ENCODE measurements around the gene ARHGAP24. TPM values are rescaled to one million over a fixed set of nuclear protein-coding genes. Genes with fewer than 3 reads are reported as not detected.
"Not testable (repeated sequence)": the region's sequence is repeated elsewhere in the genome, so short reads cannot be mapped to it uniquely, and the experiment has no call there.

Gene ARHGAP24
- total RNA-seq, 2 donors from 2014 or later = 4.2 to 5.2 TPM

DNA sequence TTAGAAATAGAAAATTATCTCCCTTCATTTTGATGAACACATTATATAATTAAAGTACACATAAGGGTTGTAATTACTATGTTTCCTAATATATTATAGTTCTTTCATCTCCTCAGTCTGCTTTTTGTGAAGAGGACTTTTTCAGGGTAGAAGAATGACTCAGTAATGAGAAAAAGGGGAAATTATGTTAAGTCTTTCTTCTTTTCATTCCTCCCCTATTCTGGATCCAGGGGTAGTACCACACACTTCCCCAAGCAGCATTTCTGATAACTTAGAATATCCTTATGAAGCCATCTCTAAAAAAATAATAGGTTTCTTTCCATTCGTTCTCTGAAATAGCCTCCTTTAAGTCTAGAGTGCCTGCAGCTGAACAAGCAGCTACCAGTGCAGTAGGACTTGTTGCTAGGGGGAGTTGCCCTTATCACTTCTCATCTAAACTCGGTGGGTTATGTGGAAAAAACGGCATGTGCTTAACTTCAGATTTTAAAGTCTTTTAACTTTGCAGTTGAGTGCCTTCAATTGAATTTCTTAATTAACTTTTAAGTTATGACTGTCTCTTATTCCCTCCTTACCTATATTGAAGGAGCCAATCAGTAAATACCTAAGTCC is 184.8 kb downstream of the ARHGAP24 start:
- intact Hi-C loops (cut with DNase I) = no loop called here
- no peaks in the 10 kb centered on the region for H3K36me3 ChIP-seq
- H3K4me3 ChIP-seq = no peak overlapping the region
- no peaks in the 10 kb centered on the region for H3K27me3 ChIP-seq
- no peaks in the 10 kb centered on the region for H3K4me1 ChIP-seq
- H3K9me3 ChIP-seq = no peaks in the 10 kb centered on the region
- TF ChIP-seq, protein P1, sequence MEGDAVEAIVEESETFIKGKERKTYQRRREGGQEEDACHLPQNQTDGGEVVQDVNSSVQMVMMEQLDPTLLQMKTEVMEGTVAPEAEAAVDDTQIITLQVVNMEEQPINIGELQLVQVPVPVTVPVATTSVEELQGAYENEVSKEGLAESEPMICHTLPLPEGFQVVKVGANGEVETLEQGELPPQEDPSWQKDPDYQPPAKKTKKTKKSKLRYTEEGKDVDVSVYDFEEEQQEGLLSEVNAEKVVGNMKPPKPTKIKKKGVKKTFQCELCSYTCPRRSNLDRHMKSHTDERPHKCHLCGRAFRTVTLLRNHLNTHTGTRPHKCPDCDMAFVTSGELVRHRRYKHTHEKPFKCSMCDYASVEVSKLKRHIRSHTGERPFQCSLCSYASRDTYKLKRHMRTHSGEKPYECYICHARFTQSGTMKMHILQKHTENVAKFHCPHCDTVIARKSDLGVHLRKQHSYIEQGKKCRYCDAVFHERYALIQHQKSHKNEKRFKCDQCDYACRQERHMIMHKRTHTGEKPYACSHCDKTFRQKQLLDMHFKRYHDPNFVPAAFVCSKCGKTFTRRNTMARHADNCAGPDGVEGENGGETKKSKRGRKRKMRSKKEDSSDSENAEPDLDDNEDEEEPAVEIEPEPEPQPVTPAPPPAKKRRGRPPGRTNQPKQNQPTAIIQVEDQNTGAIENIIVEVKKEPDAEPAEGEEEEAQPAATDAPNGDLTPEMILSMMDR (IDR thresholded peaks at IDR 0.05) = no peak
- no peak overlapping the region for H3K9ac ChIP-seq (ENCODE audit: low read depth in 2 of 2, low read length in 2 of 2)
- no peak overlapping the region for H3K27ac ChIP-seq
- DNase-seq = no peak

DNA sequence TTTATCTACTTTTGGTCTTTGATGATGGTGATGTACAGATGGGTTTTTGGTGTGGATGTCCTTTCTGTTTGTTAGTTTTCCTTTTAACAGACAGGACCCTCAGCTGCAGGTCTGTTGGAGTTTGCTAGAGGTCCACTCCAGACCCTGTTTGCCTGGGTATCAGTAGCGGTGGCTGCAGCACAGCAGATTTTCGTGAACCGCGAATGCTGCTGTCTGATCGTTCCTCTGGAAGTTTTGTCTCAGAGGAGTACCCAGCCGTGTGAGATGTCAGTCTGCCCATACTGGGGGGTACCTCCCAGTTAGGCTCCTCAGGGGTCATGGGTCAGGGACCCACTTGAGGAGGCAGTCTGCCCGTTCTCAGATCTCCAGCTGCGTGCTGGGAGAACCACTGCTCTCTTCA is 191.7 kb downstream of the ARHGAP24 start:
- H3K27ac ChIP-seq; intact Hi-C loops (cut with DNase I); H3K4me3 ChIP-seq; H3K27me3 ChIP-seq; H3K36me3 ChIP-seq; H3K9me3 ChIP-seq; H3K4me1 ChIP-seq; H3K9ac ChIP-seq (ENCODE audit: low read depth in 2 of 2, low read length in 2 of 2); DNase-seq: not testable (repeated sequence)

DNA sequence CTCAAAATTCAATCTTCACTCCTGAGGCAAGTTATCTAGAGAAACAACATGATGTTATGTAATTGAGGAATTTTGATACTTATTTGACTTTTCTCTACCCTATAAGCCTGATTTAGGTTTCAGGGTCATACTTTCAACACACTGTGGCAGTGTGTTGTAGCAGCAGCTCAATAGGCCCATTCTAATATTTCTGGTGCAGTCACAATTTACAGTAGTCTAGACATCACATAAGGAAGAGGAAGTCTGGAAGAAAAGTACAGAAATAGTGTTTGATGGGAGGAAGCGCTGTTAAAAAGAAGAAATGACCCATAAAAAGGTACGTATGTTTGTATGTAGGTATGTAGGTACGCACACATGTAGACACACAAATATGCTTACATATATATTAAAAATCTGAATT is 194.3 kb downstream of the ARHGAP24 start:
- no peaks in the 10 kb centered on the region for H3K36me3 ChIP-seq
- intact Hi-C loops (cut with DNase I) = no loop called here
- no peak overlapping the region for H3K27ac ChIP-seq

DNA sequence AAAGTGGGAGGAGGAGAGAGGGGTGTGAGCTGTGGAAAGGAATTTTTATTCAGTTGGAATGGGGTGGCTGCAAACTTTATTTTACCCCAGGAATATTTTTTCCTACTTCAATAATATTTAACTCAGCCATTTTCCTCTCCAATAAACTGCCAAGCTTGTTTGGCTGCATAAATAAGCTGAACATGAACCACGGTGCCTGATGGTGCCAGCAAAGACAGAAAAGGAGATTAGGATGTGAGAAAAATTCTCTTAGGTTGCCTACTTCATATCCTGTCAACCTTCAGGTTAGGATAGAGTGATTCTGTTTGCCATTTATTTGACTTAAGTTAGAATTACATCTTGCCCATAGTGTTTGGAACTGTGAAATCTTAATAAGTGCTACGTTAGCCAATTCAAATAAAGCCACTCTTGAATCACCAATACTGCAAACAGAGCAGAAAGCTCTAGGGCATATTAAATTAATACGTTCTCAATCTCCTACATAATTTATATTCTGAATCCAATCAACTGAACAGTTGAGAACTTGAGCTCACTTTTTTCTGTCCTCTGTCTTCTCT is 195.1 kb downstream of the ARHGAP24 start:
- DNase-seq = no peak
- Histone ChIP-seq H3K4me3 (no peak overlapping the region), H3K4me1 (no peaks in the 10 kb centered on the region), H3K27ac (no peak overlapping the region), H3K9ac (ENCODE audit: low read depth in 2 of 2, low read length in 2 of 2) (no peak overlapping the region), H3K27me3 (no peaks in the 10 kb centered on the region), H3K36me3 (no peaks in the 10 kb centered on the region), H3K9me3 (no peaks in the 10 kb centered on the region)
- TF ChIP-seq, protein P1 (IDR thresholded peaks at IDR 0.05) = no peak
- intact Hi-C loops (cut with DNase I) = no loop called here

More for the DNA sequence above, 194.3 kb downstream of the ARHGAP24 start:
- H3K27me3 ChIP-seq = no peaks in the 10 kb centered on the region
- no peak overlapping the region for H3K9ac ChIP-seq (ENCODE audit: low read depth in 2 of 2, low read length in 2 of 2)
- TF ChIP-seq, protein P1 (IDR thresholded peaks at IDR 0.05) = no peak
- H3K4me1 ChIP-seq = no peaks in the 10 kb centered on the region
- no peak overlapping the region for H3K4me3 ChIP-seq
- H3K9me3 ChIP-seq = no peaks in the 10 kb centered on the region
- no peak for DNase-seq

DNA sequence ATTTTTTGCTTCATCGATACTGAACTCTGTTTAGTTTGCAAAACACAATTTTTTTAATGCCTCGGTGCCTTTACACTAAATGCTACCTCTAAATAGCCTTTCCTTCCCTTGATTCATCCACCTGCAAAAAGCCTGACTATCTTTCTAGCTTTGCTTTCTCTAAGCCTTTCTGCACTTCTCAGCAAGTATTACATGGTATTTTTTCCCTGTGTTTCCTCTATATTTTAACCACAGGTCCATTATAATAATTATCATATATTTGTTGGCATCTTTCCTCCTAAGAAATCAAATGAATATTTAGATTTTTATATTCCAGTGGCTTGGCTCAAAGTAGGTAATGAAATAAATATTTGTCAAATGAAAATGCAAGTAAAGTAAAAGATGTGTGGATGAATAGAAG is 196.2 kb downstream of the ARHGAP24 start:
- DNase-seq = no peak
- intact Hi-C loops (cut with DNase I) = no loop called here
- Histone ChIP-seq H3K27me3 (no peaks in the 10 kb centered on the region), H3K27ac (no peak overlapping the region), H3K9ac (ENCODE audit: low read depth in 2 of 2, low read length in 2 of 2) (no peak overlapping the region), H3K4me3 (no peak overlapping the region), H3K36me3 (no peaks in the 10 kb centered on the region), H3K4me1 (no peaks in the 10 kb centered on the region), H3K9me3 (no peaks in the 10 kb centered on the region)
- TF ChIP-seq, protein P1 (IDR thresholded peaks at IDR 0.05) = no peak

DNA sequence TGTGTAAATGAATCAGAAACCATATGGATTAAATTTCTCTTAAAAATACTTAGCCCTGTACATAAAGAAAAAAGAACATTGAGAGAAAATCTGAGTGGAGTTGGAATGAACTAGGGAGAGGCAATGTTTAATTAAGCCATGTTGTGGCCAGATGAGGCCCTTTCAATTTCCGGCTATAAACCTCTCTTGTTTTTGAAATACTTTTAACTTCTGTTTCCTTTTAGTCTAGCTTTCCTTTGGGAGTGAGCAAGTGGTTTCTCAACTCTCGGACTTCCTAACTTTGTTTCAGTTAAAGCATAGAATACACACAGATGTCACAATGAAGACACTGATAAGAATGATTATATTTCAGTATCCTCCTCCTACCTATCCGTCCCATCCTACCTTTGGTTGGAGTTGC is 197.2 kb downstream of the ARHGAP24 start:
- TF ChIP-seq, protein P1 (IDR thresholded peaks at IDR 0.05) = no peak
- H3K9me3 ChIP-seq = no peaks in the 10 kb centered on the region
- no peak overlapping the region for H3K4me3 ChIP-seq
- no peaks in the 10 kb centered on the region for H3K4me1 ChIP-seq
- H3K27ac ChIP-seq = no peak overlapping the region
- H3K9ac ChIP-seq (ENCODE audit: low read depth in 2 of 2, low read length in 2 of 2) = no peak overlapping the region
- no peak for DNase-seq
- intact Hi-C loops (cut with DNase I) = no loop called here
- no peaks in the 10 kb centered on the region for H3K27me3 ChIP-seq
- H3K36me3 ChIP-seq = no peaks in the 10 kb centered on the region

Measured in colonic mucosa (tissue), 4 donors.